HG03103 (cell line): ENCODE results near the gene NAA60.

Experiments
- ATAC-seq: cut with Tn5 transposase; IDR thresholded peaks from one replicate; pipeline ENCODE4 v1.9.1; 2021; ENCODE audit warnings: low read depth; ENCODE audit not compliant: unreplicated experiment

NAA60 gene

DNA sequence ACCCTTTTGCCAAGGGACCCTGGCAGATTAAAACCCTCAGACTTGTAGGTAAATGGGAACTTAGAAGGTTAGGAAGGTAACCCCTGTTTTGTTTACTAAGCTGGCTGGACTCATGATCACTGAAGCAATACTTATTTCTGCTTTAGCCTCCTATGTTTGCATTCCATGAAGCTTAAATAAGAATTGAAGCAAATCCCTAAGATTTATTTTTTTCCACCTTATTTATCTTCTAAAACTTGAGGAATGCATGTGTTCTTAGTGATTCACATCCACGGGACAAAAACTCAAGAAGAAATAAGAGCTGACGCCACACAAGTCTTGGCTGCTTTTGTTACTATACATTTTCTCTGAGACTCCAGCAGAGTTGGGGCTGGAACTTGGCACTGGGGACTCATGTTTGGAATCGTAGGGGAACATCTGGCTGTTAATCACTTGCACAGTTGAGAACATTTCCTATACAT lies 92.8 kb downstream of the NAA60 start:
- no peak for ATAC-seq
